Brain microvascular endothelial cell (primary cell): ENCODE data around the gene ARHGAP15.

Source experiments
- DNase-seq: peaks from one replicate; pipeline ENCODE4 v3.0.0-alpha.2; 2020
- H3K27ac ChIP-seq: fragments of 250-450 bp; sonication (Bioruptor Pico); 2 replicates; pipeline ENCODE4 v1.5.1; 2020; ENCODE audit warnings: mild to moderate bottlenecking, moderate library complexity
- H3K27me3 ChIP-seq: fragments of 250-450 bp; sonication (Bioruptor Pico); replicated peaks from 2 replicates; pipeline ENCODE4 v1.5.1; 2020; ENCODE audit warnings: mild to moderate bottlenecking
- H3K36me3 ChIP-seq: fragments of 250-450 bp; sonication (Bioruptor Pico); replicated peaks from 2 replicates; pipeline ENCODE4 v1.5.1; 2020; ENCODE audit warnings: mild to moderate bottlenecking
- H3K4me3 ChIP-seq: 2 replicates; pipeline ENCODE4 v1.5.1; 2011; ENCODE audit warnings: low read depth, mild to moderate bottlenecking, control low read depth, low read length, moderate library complexity
- in situ Hi-C: cut with HindIII; loops from 2 replicates; pipeline ENCODE4 v1.10.0; 2017; ENCODE audit warnings: low sequenced_read_pairs, low pct_ligation_motif_present
- TF ChIP-seq, protein P1 (sequence below): IDR thresholded peaks from 2 replicates; pipeline ENCODE4 v1.5.1; 2011; ENCODE audit warnings: low read depth, mild to moderate bottlenecking, moderate library complexity, low read length, control low read depth, inconsistent platforms; ENCODE audit errors: missing control alignments

ARHGAP15 gene

DNA sequence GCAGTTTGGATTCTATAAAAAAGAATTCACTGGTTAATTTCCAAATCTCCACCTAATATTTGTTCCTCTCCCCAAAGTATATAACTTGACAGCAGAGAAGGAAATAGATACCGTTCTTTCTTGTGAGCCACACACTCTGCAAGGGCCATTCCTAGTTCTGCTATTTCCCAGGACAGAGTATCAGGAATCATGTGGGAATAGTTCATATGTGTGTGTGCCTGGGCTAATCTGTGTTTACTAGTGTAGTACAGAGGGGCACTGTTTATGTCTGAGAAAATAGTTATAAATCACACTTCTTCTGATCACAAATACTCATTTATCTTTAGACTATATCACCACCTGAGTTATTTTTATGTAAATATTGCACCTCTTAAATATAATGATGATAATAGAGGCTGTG lies 296.7 kb downstream of the ARHGAP15 start:
- TF ChIP-seq, protein P1, sequence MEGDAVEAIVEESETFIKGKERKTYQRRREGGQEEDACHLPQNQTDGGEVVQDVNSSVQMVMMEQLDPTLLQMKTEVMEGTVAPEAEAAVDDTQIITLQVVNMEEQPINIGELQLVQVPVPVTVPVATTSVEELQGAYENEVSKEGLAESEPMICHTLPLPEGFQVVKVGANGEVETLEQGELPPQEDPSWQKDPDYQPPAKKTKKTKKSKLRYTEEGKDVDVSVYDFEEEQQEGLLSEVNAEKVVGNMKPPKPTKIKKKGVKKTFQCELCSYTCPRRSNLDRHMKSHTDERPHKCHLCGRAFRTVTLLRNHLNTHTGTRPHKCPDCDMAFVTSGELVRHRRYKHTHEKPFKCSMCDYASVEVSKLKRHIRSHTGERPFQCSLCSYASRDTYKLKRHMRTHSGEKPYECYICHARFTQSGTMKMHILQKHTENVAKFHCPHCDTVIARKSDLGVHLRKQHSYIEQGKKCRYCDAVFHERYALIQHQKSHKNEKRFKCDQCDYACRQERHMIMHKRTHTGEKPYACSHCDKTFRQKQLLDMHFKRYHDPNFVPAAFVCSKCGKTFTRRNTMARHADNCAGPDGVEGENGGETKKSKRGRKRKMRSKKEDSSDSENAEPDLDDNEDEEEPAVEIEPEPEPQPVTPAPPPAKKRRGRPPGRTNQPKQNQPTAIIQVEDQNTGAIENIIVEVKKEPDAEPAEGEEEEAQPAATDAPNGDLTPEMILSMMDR, result no peak

DNA sequence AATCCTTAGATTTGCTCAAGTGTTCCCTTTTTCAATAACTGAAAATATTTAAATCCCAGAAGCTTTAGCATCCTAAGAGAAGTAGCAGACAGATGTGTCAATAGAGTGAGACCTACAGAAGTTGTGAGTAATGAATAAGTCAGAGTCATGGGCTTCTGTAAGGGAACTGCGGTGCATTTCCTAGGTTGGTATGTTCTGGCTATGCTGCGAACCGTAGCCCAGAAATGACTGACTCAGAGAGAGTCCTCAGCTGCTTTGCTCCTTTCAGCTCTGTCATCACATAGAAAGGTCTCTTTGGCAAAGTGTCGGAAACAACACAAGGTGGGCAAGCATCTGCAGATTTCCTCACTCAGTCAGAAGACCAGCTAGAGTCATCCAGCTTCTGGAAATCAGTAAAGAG lies 297.1 kb downstream of the ARHGAP15 start:
- TF ChIP-seq, protein P1, result no peak
- in situ Hi-C loops, result no loop called here
- Histone ChIP-seq H3K36me3 (no peaks in the 10 kb centered on the region), H3K4me3 (no peak overlapping the region), H3K27me3 (no peaks in the 10 kb centered on the region), H3K27ac (peak overlapping the region; percentile 93)
- peak; percentile 97 for DNase-seq

More for the DNA sequence above, 296.7 kb downstream of the ARHGAP15 start:
- no peaks in the 10 kb centered on the region for H3K36me3 ChIP-seq
- peak overlapping the region; percentile 93 for H3K27ac ChIP-seq
- DNase-seq, result peak; percentile 24
- no peaks in the 10 kb centered on the region for H3K27me3 ChIP-seq
- no peak overlapping the region for H3K4me3 ChIP-seq
- in situ Hi-C loops, result no loop called here

DNA sequence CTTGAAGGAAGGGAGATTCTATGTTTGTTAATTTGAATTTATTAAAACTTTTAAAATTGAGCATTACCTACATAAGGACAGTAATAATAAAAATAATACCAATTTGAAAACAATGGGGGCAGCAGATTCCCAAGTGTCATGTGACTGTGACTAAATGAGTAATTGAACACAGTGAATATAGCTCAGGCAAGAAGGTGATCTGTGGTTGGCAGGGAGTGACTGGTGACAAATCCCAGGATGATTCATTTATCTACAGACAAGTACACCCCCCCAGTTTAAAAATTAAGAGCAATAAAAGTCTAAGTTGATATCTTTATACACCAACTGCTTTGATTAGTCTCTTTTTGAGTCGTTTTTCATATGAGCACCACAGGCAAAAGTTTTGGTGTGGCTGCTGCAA lies 299.5 kb downstream of the ARHGAP15 start:
- in situ Hi-C loops, result no loop called here
- H3K36me3 ChIP-seq, result no peaks in the 10 kb centered on the region
- TF ChIP-seq, protein P1, result no peak
- H3K27me3 ChIP-seq, result no peaks in the 10 kb centered on the region
- no peak overlapping the region for H3K4me3 ChIP-seq
- DNase-seq, result peak; percentile 42
- no peak overlapping the region for H3K27ac ChIP-seq

DNA sequence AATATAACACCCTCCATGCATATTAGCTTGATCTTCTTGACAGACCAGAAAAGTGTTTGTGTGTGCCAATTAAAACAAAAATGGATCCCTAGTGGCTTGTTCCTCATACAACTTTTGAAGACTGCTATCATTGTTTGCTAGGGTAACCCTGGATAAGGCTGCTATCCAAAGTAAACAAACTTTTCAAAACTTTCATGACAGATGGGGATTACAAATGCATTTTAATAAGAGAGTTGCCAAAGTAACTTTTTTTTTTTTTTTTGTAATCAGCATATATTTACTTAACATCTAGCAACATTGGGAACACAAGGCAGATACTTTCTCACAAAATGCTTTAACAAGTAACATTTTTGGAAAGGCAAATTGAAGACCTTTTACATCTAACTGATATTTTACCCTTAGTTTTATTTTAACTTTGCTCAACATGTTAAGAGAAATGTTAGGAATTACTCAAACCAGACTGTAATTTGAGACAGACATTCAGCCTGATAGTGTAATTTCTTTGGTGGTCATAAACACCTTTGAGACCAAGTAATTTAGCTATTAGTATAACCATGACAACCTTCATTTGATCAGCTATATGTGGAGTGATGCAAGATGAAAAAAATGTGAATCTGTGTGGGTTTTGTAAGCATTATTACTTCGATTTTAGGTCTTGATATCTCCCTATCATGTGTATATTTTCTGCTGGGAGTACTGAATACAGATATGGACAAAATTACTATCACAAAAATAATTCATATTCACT lies 300.9 kb downstream of the ARHGAP15 start:
- peak; percentile 37 for DNase-seq

DNA sequence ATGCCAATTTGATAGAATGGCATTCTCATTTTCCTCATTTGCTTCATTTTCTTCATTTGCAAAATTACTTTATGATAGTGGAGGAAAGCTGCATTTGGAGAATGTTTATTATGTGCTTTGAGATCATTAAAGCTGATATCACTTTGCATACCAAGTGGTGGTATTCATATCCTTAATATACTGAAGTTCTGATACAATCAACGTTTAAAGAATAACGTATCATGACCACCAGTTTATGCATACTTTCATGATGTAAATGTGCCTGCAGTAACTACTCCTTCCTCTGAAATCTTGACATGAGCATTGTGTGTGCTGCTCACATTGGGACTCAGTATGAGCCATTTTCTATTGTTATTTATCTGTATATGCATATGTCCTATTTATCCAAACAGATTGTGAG lies 302.1 kb downstream of the ARHGAP15 start:
- TF ChIP-seq, protein P1, result no peak
- H3K27ac ChIP-seq, result no peak overlapping the region
- in situ Hi-C loops, result no loop called here

More for the DNA sequence above, 300.9 kb downstream of the ARHGAP15 start:
- in situ Hi-C loops, result no loop called here
- H3K27me3 ChIP-seq, result no peaks in the 10 kb centered on the region
- peak overlapping the region; percentile 18 for H3K27ac ChIP-seq
- TF ChIP-seq, protein P1, result no peak
- no peaks in the 10 kb centered on the region for H3K36me3 ChIP-seq
- no peak overlapping the region for H3K4me3 ChIP-seq

DNA sequence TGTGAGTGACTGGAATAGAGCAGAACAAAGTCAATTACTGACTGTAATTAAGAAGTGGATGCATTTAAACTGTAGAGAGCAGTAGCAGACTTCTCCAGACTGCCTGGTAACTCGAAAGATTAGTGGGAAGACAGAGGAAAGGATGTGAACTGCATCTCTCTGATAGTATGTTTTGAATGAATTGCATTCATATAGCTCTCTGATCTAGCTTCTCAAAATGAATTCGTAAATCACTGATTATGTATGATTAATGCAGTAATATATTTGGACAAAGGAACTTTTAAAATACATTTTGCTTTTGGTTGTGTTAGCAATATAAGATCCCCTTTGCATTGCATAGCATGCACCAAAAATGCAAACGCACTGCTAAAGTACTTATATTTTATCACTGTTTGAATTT lies 304.0 kb downstream of the ARHGAP15 start:
- in situ Hi-C loops, result no loop called here
- H3K4me3 ChIP-seq, result no peak overlapping the region
- H3K27me3 ChIP-seq, result no peaks in the 10 kb centered on the region
- TF ChIP-seq, protein P1, result no peak
- no peak overlapping the region for H3K27ac ChIP-seq
- no peaks in the 10 kb centered on the region for H3K36me3 ChIP-seq
- no peak for DNase-seq

More for the DNA sequence above, 302.1 kb downstream of the ARHGAP15 start:
- H3K27me3 ChIP-seq, result no peaks in the 10 kb centered on the region
- H3K36me3 ChIP-seq, result no peaks in the 10 kb centered on the region
- no peak overlapping the region for H3K4me3 ChIP-seq
- no peak for DNase-seq
